IMR-90 (cell line): ENCODE data around the gene DOCK2. TPM values are rescaled to one million over a fixed set of nuclear protein-coding genes. Genes with fewer than 3 reads are reported as not detected.
A peak's percentile ranks its signal among the peaks of the same experiment; 100 is the strongest.

Experiments
- ATAC-seq: fragments of 200-7000 bp; cut with Tn5 transposase; 2 replicates; pipeline ENCODE4 v1.9.1; 2020; ENCODE audit warnings: low read depth, mild to moderate bottlenecking, moderate library complexity
- BruUV-seq: library from RNA; stranded (reverse); fragments of 400-500 nt; replicated peaks from 2 replicates; lab custom pipeline; 2021; lab: Mats Ljungman, UMichigan
- CTCF ChIA-PET: fragments of 300-600 bp; formaldehyde crosslinking; extraction: SDS; loops from one replicate; lab custom pipeline; 2021; ENCODE audit warnings: antibody characterized with exemption; lab: Yijun Ruan, JAX
- POLR2A ChIA-PET: fragments of 300-600 bp; sonication (Branson Sonifier 250); formaldehyde crosslinking; loops from one replicate; lab custom pipeline; 2022; ENCODE audit warnings: antibody characterized with exemption; ENCODE audit not compliant: unreplicated experiment; lab: Charles Lee
- DNase-seq: peaks from one replicate; pipeline ENCODE4 v3.0.0; 2013
- H2AFZ ChIP-seq: replicated peaks from 2 replicates; pipeline ENCODE3; 2013; ENCODE audit warnings: low read length, mild to moderate bottlenecking; ENCODE audit not compliant: poor library complexity
- H2AK5ac ChIP-seq: 2 replicates; pipeline ENCODE4 v1.6.1; 2013; ENCODE audit warnings: low read depth, low read length, inconsistent platforms
- H2AK9ac ChIP-seq: replicated peaks from 2 replicates; pipeline ENCODE3; 2013; ENCODE audit warnings: mild to moderate bottlenecking, low read depth, low read length, moderate library complexity; ENCODE audit not compliant: poor library complexity
- H2BK120ac ChIP-seq: 2 replicates; pipeline ENCODE4 v1.6.1; 2013; ENCODE audit warnings: low read depth, low read length, inconsistent platforms
- H2BK15ac ChIP-seq: 3 replicates; pipeline ENCODE4 v1.6.1; 2013; ENCODE audit warnings: low read depth, low read length, inconsistent platforms
- H2BK20ac ChIP-seq: 2 replicates; pipeline ENCODE4 v1.6.1; 2013; ENCODE audit warnings: low read depth, mild to moderate bottlenecking, inconsistent platforms, low read length, moderate library complexity
- H2BK5ac ChIP-seq: 2 replicates; pipeline ENCODE4 v1.6.1; 2013; ENCODE audit warnings: mild to moderate bottlenecking, low read depth, low read length, inconsistent platforms; ENCODE audit not compliant: poor library complexity, severe bottlenecking
- H3K14ac ChIP-seq: replicated peaks from 2 replicates; pipeline ENCODE4 v1.6.1; 2013; ENCODE audit warnings: low read depth, low read length, inconsistent platforms
- H3K18ac ChIP-seq: 2 replicates; pipeline ENCODE4 v1.6.1; 2013; ENCODE audit warnings: low read depth, low read length, control low read depth
- H3K23ac ChIP-seq: 2 replicates; pipeline ENCODE4 v1.6.1; 2013; ENCODE audit warnings: low read depth, low read length, inconsistent platforms
- H3K27ac ChIP-seq: 2 replicates; pipeline ENCODE4 v1.5.1; 2013; ENCODE audit warnings: mild to moderate bottlenecking, control low read depth, low read length; ENCODE audit not compliant: insufficient read depth
- H3K27me3 ChIP-seq: 2 replicates; pipeline ENCODE4 v1.6.1; 2013; ENCODE audit warnings: low read length; ENCODE audit not compliant: control insufficient read depth, insufficient read depth
- H3K36me3 ChIP-seq: 2 replicates; pipeline ENCODE4 v1.6.1; 2013; ENCODE audit warnings: low read length, mixed read lengths; ENCODE audit not compliant: control insufficient read depth, insufficient read depth
- H3K4ac ChIP-seq: 2 replicates; pipeline ENCODE4 v1.6.1; 2013; ENCODE audit warnings: low read depth, low read length, inconsistent platforms
- H3K4me1 ChIP-seq: 2 replicates; pipeline ENCODE4 v1.6.1; 2013; ENCODE audit warnings: low read length, mixed read lengths; ENCODE audit not compliant: control insufficient read depth, insufficient read depth
- H3K4me2 ChIP-seq: 2 replicates; pipeline ENCODE4 v1.6.1; 2013; ENCODE audit warnings: low read depth, mild to moderate bottlenecking, control low read depth, low read length, moderate library complexity
- H3K4me3 ChIP-seq: 2 replicates; pipeline ENCODE4 v1.5.1; 2013; ENCODE audit warnings: low read depth, mild to moderate bottlenecking, control low read depth, low read length, moderate library complexity; ENCODE audit not compliant: insufficient read depth
- H3K56ac ChIP-seq: 2 replicates; pipeline ENCODE4 v1.6.1; 2013; ENCODE audit warnings: low read length, inconsistent platforms; ENCODE audit not compliant: insufficient read depth; ENCODE audit errors: extremely low read depth
- H3K79me1 ChIP-seq, 2 experiments: 2 replicates each; pipeline ENCODE4 v1.6.1; 2013; ENCODE audit warnings: low read length in 2 of 2, inconsistent platforms in 1 of 2, low read depth in 1 of 2
- H3K9ac ChIP-seq: 2 replicates; pipeline ENCODE4 v1.6.1; 2013; ENCODE audit warnings: low read depth, low read length, control low read depth
- H3K9me1 ChIP-seq: 2 replicates; pipeline ENCODE4 v1.6.1; 2013; ENCODE audit warnings: low read length, inconsistent platforms; ENCODE audit not compliant: insufficient read depth
- H3K9me3 ChIP-seq: 2 replicates; pipeline ENCODE4 v1.6.1; 2013; ENCODE audit warnings: low read length; ENCODE audit not compliant: control insufficient read depth, insufficient read depth
- H4K20me1 ChIP-seq: 2 replicates; pipeline ENCODE4 v1.6.1; 2013; ENCODE audit warnings: low read length, inconsistent platforms; ENCODE audit not compliant: insufficient read depth
- H4K5ac ChIP-seq: 2 replicates; pipeline ENCODE4 v1.6.1; 2013; ENCODE audit warnings: mild to moderate bottlenecking, low read depth, low read length, control low read depth
- H4K8ac ChIP-seq, 2 experiments: 2 replicates each; pipeline ENCODE4 v1.6.1; 2013; ENCODE audit warnings: low read depth in 2 of 2, low read length in 2 of 2, control low read depth in 1 of 2, inconsistent platforms in 1 of 2
- H4K91ac ChIP-seq: 2 replicates; pipeline ENCODE4 v1.6.1; 2013; ENCODE audit warnings: low read depth, low read length, inconsistent platforms; ENCODE audit not compliant: insufficient read depth
- BHLHE40 ChIP-seq: fragments of 150-350 bp; IDR thresholded peaks from 2 replicates; pipeline ENCODE4 v1.6.1; 2016; ENCODE audit warnings: mild to moderate bottlenecking, low read depth, low read length
- CHD1 ChIP-seq: IDR thresholded peaks from 2 replicates; pipeline ENCODE4 v1.6.1; 2012; ENCODE audit warnings: low read depth, low read length, improper control_type of control experiment
- FOS ChIP-seq: fragments of 150-350 bp; IDR thresholded peaks from 2 replicates; pipeline ENCODE4 v1.6.1; 2016; ENCODE audit warnings: low read depth, low read length
- MAFK ChIP-seq: IDR thresholded peaks from 2 replicates; pipeline ENCODE4 v1.6.1; 2012; ENCODE audit warnings: low read depth, low read length, improper control_type of control experiment
- MAZ ChIP-seq: IDR thresholded peaks from 2 replicates; pipeline ENCODE4 v1.6.1; 2012; ENCODE audit warnings: low read depth, mild to moderate bottlenecking, low read length, improper control_type of control experiment, moderate library complexity, borderline replicate concordance
- MXI1 ChIP-seq: IDR thresholded peaks from 2 replicates; pipeline ENCODE4 v1.6.1; 2012; ENCODE audit warnings: low read depth, mild to moderate bottlenecking, low read length, moderate library complexity, borderline replicate concordance
- NFE2L2 ChIP-seq: fragments of 150-350 bp; IDR thresholded peaks from 2 replicates; pipeline ENCODE4 v1.6.1; 2016; ENCODE audit warnings: low read depth, mild to moderate bottlenecking, low read length
- POLR2A ChIP-seq: IDR thresholded peaks from 2 replicates; pipeline ENCODE4 v1.6.1; 2012; ENCODE audit warnings: mild to moderate bottlenecking, low read depth, low read length
- RAD21 ChIP-seq: IDR thresholded peaks from 2 replicates; pipeline ENCODE4 v1.6.1; 2012; ENCODE audit warnings: low read length, improper control_type of control experiment
- RCOR1 ChIP-seq: IDR thresholded peaks from 2 replicates; pipeline ENCODE4 v1.6.1; 2012; ENCODE audit warnings: mild to moderate bottlenecking, low read length, improper control_type of control experiment; ENCODE audit not compliant: insufficient replicate concordance
- RFX5 ChIP-seq: IDR thresholded peaks from 2 replicates; pipeline ENCODE4 v1.8.0; 2012; ENCODE audit warnings: low read depth, mild to moderate bottlenecking, low read length, moderate library complexity
- SMC3 ChIP-seq: fragments of 150-350 bp; IDR thresholded peaks from 2 replicates; pipeline ENCODE4 v1.6.1; 2016; ENCODE audit warnings: low read depth, mild to moderate bottlenecking, antibody characterized with exemption, low read length, moderate library complexity
- USF2 ChIP-seq: fragments of 150-350 bp; IDR thresholded peaks from 2 replicates; pipeline ENCODE4 v1.6.1; 2017; ENCODE audit warnings: mild to moderate bottlenecking, antibody characterized with exemption, low read length, low read depth
- WGBS, 2 experiments: methylation state at CpG; one replicate each; pipeline versions ENCODE4 v1.1.5 to v1.1.7; 2013; ENCODE audit warnings: missing lambda C conversion rate in 2 of 2; ENCODE audit not compliant: insufficient read length in 1 of 2; ENCODE audit errors: extremely low coverage in 2 of 2; 5-methylcytosine and 5-hydroxymethylcytosine counted together
- dilution Hi-C: fragments of 300-500 bp; cut with HindIII; formaldehyde crosslinking; loops from one replicate; pipeline ENCODE4 v1.14.3; 2018; ENCODE audit warnings: low sequenced_read_pairs; ENCODE audit not compliant: unreplicated experiment
- in situ Hi-C: fragments of 300-500 bp; cut with MboI; formaldehyde crosslinking; loops from 3 replicates; pipeline ENCODE4 v1.14.3; 2019; ENCODE audit warnings: low sequenced_read_pairs, inconsistent platforms, mixed read lengths
- intact Hi-C: fragments of 100-400 bp; cut with micrococcal nuclease; formaldehyde crosslinking; loops from 2 replicates; pipeline ENCODE4 v1.10.0; 2022
- polyA plus RNA-seq, 3 experiments: library from polyadenylated mRNA; depleted of rRNA; stranded (reverse); fragments of >200 nt; gene quantifications; 2 replicates each; pipeline ENCODE4 v1.2.3, GENCODE V29; 2012; ENCODE audit warnings: low replicate concordance in 1 of 3
- total RNA-seq: library from RNA; depleted of rRNA; stranded (reverse); fragments of >200 nt; gene quantifications from 2 replicates; pipeline ENCODE4 v1.2.3, GENCODE V29; 2012
- TF ChIP-seq, protein P1 (sequence below): fragments of 150-350 bp; IDR thresholded peaks from 2 replicates; pipeline ENCODE4 v1.6.1; 2016; ENCODE audit warnings: low read depth, mild to moderate bottlenecking, low read length, moderate library complexity, borderline replicate concordance
- TF ChIP-seq, protein P2 (sequence below): conservative IDR thresholded peaks from 2 replicates; pipeline ENCODE4 v1.5.1; 2012; ENCODE audit warnings: mild to moderate bottlenecking, low read depth, low read length, improper control_type of control experiment

DOCK2 gene
- total and polyA plus RNA-seq, 2 of the 4 experiments (the other 2 are of a cell fraction), result 0.72 to 3.0 TPM

DNA sequence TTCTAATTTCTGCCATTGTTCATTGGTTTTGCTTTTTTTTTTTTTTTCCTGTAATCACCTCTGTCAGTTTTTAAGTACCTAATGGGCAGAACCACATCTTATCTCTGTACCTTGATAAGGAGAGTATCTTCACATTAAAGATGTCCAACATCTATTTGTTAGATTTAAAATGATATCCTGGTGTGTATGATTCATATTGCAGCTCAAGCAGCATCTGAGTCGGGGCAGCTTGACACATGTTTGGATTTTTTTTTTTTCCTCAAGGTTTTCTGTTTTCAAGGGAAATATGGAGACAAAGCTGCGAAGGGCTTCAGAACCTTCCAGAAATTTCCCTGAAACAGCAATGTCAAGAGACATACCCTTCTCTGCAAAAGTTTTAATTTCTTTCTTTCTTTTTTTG is 164.7 kb downstream of the DOCK2 start:
- ChIA-PET POLR2A (interaction anchor here (0.7 kb wide), 1 partner anchor 80 kb away, joined by 5 read pairs; no protein-coding TSS in a partner anchor), CTCF (interaction anchor here (0.6 to 3.2 kb wide), 3 partner anchors 46 to 179 kb away, joined by 3 to 23 read pairs (median 3); partner anchors contain the start of gene INSYN2B)
- peak; percentile 39 for DNase-seq
- Histone ChIP-seq H4K5ac (no peak overlapping the region; the same call in 1 of the 2 replicates), H2BK120ac (peak overlapping the region; percentile 93), H2AK5ac (no peak overlapping the region), H2BK20ac (peak overlapping the region; percentile 96), H3K27ac (peak overlapping the region; percentile 67), H2BK5ac (peak overlapping the region; percentile 89), H3K79me1 (peaks cover 0 to 3% of the 10 kb centered on the region in 2 experiments; a peak in 1 of 4 replicates), H2BK15ac (peak overlapping the region; percentile 79; the same call in 2 of the 3 replicates), H3K9me1 (peaks cover 9% of the 10 kb centered on the region), H2AFZ (no peak overlapping the region), H3K36me3 (no peaks in the 10 kb centered on the region), H3K4me2 (no peak overlapping the region), H3K4ac (peak overlapping the region; percentile 90), H2AK9ac (no peak overlapping the region), H4K8ac (peak overlapping the region; percentile 51 to 78), H3K9me3 (no peaks in the 10 kb centered on the region), H4K20me1 (no peaks in the 10 kb centered on the region), H3K4me1 (peaks cover 16% of the 10 kb centered on the region), H3K27me3 (no peaks in the 10 kb centered on the region), H3K23ac (peak overlapping the region; percentile 80; the same call in 1 of the 2 replicates), H3K9ac (no peak overlapping the region), H4K91ac (peak overlapping the region; percentile 90), H3K4me3 (no peak overlapping the region), H3K18ac (peak overlapping the region; percentile 57), H3K56ac (peak overlapping the region; percentile 44; the same call in 1 of the 2 replicates), H3K14ac (peak overlapping the region; percentile 80)
- dilution Hi-C loops, result no loop called here
- intact Hi-C loops, result loop anchor here (2.0 to 10.0 kb wide), 4 partner anchors 99 to 1227 kb away; partner anchors contain the start of genes PANK3 and SPDL1
- TF ChIP-seq NFE2L2 (no peak), RCOR1 (no peak), USF2 (no peak), CHD1 (no peak), RAD21 (no peak), RFX5 (no peak), MXI1 (no peak), FOS (no peak), SMC3 (no peak), MAFK (no peak), POLR2A (no peak), MAZ (no peak), BHLHE40 (no peak)
- TF ChIP-seq, protein P1, sequence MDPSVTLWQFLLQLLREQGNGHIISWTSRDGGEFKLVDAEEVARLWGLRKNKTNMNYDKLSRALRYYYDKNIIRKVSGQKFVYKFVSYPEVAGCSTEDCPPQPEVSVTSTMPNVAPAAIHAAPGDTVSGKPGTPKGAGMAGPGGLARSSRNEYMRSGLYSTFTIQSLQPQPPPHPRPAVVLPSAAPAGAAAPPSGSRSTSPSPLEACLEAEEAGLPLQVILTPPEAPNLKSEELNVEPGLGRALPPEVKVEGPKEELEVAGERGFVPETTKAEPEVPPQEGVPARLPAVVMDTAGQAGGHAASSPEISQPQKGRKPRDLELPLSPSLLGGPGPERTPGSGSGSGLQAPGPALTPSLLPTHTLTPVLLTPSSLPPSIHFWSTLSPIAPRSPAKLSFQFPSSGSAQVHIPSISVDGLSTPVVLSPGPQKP, result no peak
- TF ChIP-seq, protein P2, sequence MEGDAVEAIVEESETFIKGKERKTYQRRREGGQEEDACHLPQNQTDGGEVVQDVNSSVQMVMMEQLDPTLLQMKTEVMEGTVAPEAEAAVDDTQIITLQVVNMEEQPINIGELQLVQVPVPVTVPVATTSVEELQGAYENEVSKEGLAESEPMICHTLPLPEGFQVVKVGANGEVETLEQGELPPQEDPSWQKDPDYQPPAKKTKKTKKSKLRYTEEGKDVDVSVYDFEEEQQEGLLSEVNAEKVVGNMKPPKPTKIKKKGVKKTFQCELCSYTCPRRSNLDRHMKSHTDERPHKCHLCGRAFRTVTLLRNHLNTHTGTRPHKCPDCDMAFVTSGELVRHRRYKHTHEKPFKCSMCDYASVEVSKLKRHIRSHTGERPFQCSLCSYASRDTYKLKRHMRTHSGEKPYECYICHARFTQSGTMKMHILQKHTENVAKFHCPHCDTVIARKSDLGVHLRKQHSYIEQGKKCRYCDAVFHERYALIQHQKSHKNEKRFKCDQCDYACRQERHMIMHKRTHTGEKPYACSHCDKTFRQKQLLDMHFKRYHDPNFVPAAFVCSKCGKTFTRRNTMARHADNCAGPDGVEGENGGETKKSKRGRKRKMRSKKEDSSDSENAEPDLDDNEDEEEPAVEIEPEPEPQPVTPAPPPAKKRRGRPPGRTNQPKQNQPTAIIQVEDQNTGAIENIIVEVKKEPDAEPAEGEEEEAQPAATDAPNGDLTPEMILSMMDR, result no peak
- no TSS peak for BruUV-seq
- WGBS, 2 experiments, result no CpG with 5 or more reads among the region's 2 CpGs
- in situ Hi-C loops, result no loop called here
- ATAC-seq, result no peak
